ENCODE data around the gene SREBF1.

Gene SREBF1

GRCh38 chr17:17789828-17790636 is 46.8 kb downstream of the SREBF1 start:
- DNase-seq (ENCODE audit: extremely low spot score) = no peak
- ChIA-PET CTCF (no interaction called here), POLR2A (interaction anchor here (1.0 to 1.5 kb wide), 2 partner anchors 12 to 46 kb away, joined by 3 to 5 read pairs; partner anchors contain the start of gene SREBF1)
- TF ChIP-seq BHLHE40 (IDR thresholded peaks at IDR 0.05; ENCODE audit: borderline replicate concordance) = no peak
- TF ChIP-seq ELF4 (IDR thresholded peaks at IDR 0.05) = no peak

- no peak for DNase-seq (ENCODE audit: extremely low spot score)
- ChIA-PET POLR2A (interaction anchor here (1.5 kb wide), 1 partner anchor 47 kb away, joined by 5 read pairs; the partner anchor contains the start of gene SREBF1), CTCF (no interaction called here)
- TF ChIP-seq PKNOX1 (IDR thresholded peaks at IDR 0.05) = no peak
- TF ChIP-seq L3MBTL2 (conservative IDR thresholded peaks at IDR 0.05) = no peak
- TF ChIP-seq FOXA1 (IDR thresholded peaks at IDR 0.05) = no peak
- no peak for TF ChIP-seq SUZ12 (IDR thresholded peaks at IDR 0.05)
- no peak for TF ChIP-seq TARDBP (IDR thresholded peaks at IDR 0.05)
- no peak for TF ChIP-seq ELF4 (IDR thresholded peaks at IDR 0.05)
- no peak for TF ChIP-seq SP1 (IDR thresholded peaks at IDR 0.05)
- no peak for TF ChIP-seq NFRKB (IDR thresholded peaks at IDR 0.05)
- TF ChIP-seq ARNT (IDR thresholded peaks at IDR 0.05) = no peak
- no peak for TF ChIP-seq ZNF384 (IDR thresholded peaks at IDR 0.05)
- TF ChIP-seq CTBP1 (IDR thresholded peaks at IDR 0.05; ENCODE audit: borderline replicate concordance) = no peak
- no peak for TF ChIP-seq HDGF (IDR thresholded peaks at IDR 0.05; ENCODE audit: borderline replicate concordance)
Measured at GRCh38 chr17:17789410-17789809, 47.4 kb downstream of the SREBF1 start.

GRCh38 chr17:17788967-17789366 is 47.8 kb downstream of the SREBF1 start:
- ChIA-PET CTCF (interaction anchor here (0.6 kb wide), 1 partner anchor 113 kb away, joined by 3 read pairs; no protein-coding TSS in a partner anchor), POLR2A (interaction anchor here (1.5 kb wide), 1 partner anchor 47 kb away, joined by 5 read pairs; the partner anchor contains the start of gene SREBF1)
- TF ChIP-seq CTBP1 (IDR thresholded peaks at IDR 0.05; ENCODE audit: borderline replicate concordance) = no peak
- TF ChIP-seq HDGF (IDR thresholded peaks at IDR 0.05; ENCODE audit: borderline replicate concordance) = no peak
- no peak for TF ChIP-seq LEF1 (IDR thresholded peaks at IDR 0.05; ENCODE audit: borderline replicate concordance)
- no peak for TF ChIP-seq ARNT (IDR thresholded peaks at IDR 0.05)
- no peak for TF ChIP-seq SP1 (IDR thresholded peaks at IDR 0.05)
- no peak for TF ChIP-seq SUZ12 (IDR thresholded peaks at IDR 0.05)
- no peak for TF ChIP-seq PKNOX1 (IDR thresholded peaks at IDR 0.05)
- TF ChIP-seq ZNF384 (IDR thresholded peaks at IDR 0.05) = no peak
- no peak for TF ChIP-seq L3MBTL2 (conservative IDR thresholded peaks at IDR 0.05)
- TF ChIP-seq FOXA1 (IDR thresholded peaks at IDR 0.05) = no peak
- TF ChIP-seq ELF4 (IDR thresholded peaks at IDR 0.05) = no peak
- TF ChIP-seq FOXK2 (IDR thresholded peaks at IDR 0.05) = no peak
- no peak for TF ChIP-seq BHLHE40 (IDR thresholded peaks at IDR 0.05; ENCODE audit: borderline replicate concordance)
- TF ChIP-seq FOXM1 (IDR thresholded peaks at IDR 0.05; ENCODE audit: borderline replicate concordance) = no peak
- TF ChIP-seq NFRKB (IDR thresholded peaks at IDR 0.05) = no peak
- DNase-seq (ENCODE audit: extremely low spot score) = no peak

- TF ChIP-seq ELF4 (IDR thresholded peaks at IDR 0.05) (no peak), NFRKB (IDR thresholded peaks at IDR 0.05) (no peak), FOXM1 (IDR thresholded peaks at IDR 0.05; ENCODE audit: borderline replicate concordance) (no peak), HDGF (IDR thresholded peaks at IDR 0.05; ENCODE audit: borderline replicate concordance) (no peak), ARNT (IDR thresholded peaks at IDR 0.05) (no peak), CTBP1 (IDR thresholded peaks at IDR 0.05; ENCODE audit: borderline replicate concordance) (no peak), FOXK2 (IDR thresholded peaks at IDR 0.05) (no peak), BHLHE40 (IDR thresholded peaks at IDR 0.05; ENCODE audit: borderline replicate concordance) (no peak)
- DNase-seq (ENCODE audit: extremely low spot score) = no peak
- ChIA-PET POLR2A (no interaction called here), CTCF (interaction anchor here (0.6 kb wide), 2 partner anchors 76 to 101 kb away, joined by 3 to 4 read pairs; no protein-coding TSS in a partner anchor)
Measured at GRCh38 chr17:17787568-17787967, 49.2 kb downstream of the SREBF1 start.

- TF ChIP-seq CTBP1 (IDR thresholded peaks at IDR 0.05; ENCODE audit: borderline replicate concordance) = no peak
- no peak for TF ChIP-seq ELF4 (IDR thresholded peaks at IDR 0.05)
- no peak for TF ChIP-seq SUZ12 (IDR thresholded peaks at IDR 0.05)
- no peak for TF ChIP-seq FOXM1 (IDR thresholded peaks at IDR 0.05; ENCODE audit: borderline replicate concordance)
- TF ChIP-seq ZNF384 (IDR thresholded peaks at IDR 0.05) = no peak
- no peak for TF ChIP-seq PKNOX1 (IDR thresholded peaks at IDR 0.05)
- no peak for TF ChIP-seq TARDBP (IDR thresholded peaks at IDR 0.05)
- no peak for TF ChIP-seq ARNT (IDR thresholded peaks at IDR 0.05)
- TF ChIP-seq NFRKB (IDR thresholded peaks at IDR 0.05) = no peak
- TF ChIP-seq L3MBTL2 (conservative IDR thresholded peaks at IDR 0.05) = no peak
- TF ChIP-seq FOXA1 (IDR thresholded peaks at IDR 0.05) = no peak
- no peak for TF ChIP-seq LEF1 (IDR thresholded peaks at IDR 0.05; ENCODE audit: borderline replicate concordance)
- no peak for TF ChIP-seq FOXK2 (IDR thresholded peaks at IDR 0.05)
- TF ChIP-seq SP1 (IDR thresholded peaks at IDR 0.05) = no peak
- TF ChIP-seq BHLHE40 (IDR thresholded peaks at IDR 0.05; ENCODE audit: borderline replicate concordance) = no peak
- ChIA-PET CTCF (interaction anchor here (0.6 to 1.2 kb wide), 3 partner anchors 76 to 101 kb away, joined by 3 to 4 read pairs (median 3); no protein-coding TSS in a partner anchor), POLR2A (interaction anchor here (2.6 kb wide), 1 partner anchor 50 kb away, joined by 10 read pairs; the partner anchor contains the start of gene SREBF1)
- no peak for DNase-seq (ENCODE audit: extremely low spot score)
Measured at GRCh38 chr17:17786998-17787397, 49.8 kb downstream of the SREBF1 start.
